G401.6 (cell line): ENCODE measurements around the gene CASP4.
"Not testable (repeated sequence)": the region's sequence is repeated elsewhere in the genome, so short reads cannot be mapped to it uniquely, and the experiment has no call there.

ENCODE experiments used
- FAIRE-seq: peaks from 2 replicates; lab custom pipeline; 2012; peaks lifted over from hg19 to GRCh38; lab: Jason Lieb, UNC

The CASP4 gene

DNA sequence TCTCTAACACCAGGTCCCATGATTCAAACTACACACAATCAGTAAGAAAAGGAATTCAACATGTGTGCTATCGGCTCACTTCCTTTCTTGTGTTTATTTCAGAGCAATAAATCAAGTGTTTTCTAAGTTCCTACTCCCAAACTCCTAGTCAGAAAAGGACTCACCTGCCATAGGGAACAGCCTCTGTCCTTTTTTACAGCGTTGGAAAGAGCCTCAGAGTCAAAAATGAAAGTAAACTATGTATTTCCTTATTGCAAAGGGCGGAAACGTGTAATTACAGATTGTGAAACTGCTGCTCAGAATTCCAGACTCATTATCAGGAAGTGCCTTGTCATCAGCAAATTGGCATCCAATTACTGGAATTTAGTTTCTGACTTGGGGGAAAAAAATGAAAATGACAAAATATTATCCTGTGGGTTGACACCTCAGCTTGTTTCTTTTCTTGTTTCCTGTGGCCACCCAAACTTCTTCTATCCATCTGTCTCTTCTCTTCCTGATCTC lies at the start of gene CASP4:
CASP4 (minus strand) TSS at position 220 of the 501 bp plus-strand sequence; CDS start at position 171, 49 bp downstream.
- no peak for FAIRE-seq

DNA sequence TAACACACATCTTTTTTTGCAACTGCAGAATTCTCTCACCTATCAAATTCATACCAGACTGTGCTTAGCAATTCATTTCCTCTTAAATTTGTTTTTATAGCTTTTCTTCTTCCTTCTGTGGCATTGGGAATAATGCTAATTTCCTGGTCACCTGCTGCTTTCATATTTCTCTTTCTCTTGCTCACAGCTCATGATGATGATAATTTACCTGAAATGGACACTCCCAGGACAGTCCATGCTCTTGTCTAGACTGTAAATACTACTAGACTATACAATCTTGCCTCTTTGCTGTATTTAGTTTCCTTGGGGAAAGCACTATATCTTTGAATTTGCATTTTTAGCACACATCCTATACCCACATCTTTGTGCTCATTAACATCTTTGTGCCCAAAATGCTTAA lies 39.1 kb upstream of the CASP4 start:
- no peak for FAIRE-seq

DNA sequence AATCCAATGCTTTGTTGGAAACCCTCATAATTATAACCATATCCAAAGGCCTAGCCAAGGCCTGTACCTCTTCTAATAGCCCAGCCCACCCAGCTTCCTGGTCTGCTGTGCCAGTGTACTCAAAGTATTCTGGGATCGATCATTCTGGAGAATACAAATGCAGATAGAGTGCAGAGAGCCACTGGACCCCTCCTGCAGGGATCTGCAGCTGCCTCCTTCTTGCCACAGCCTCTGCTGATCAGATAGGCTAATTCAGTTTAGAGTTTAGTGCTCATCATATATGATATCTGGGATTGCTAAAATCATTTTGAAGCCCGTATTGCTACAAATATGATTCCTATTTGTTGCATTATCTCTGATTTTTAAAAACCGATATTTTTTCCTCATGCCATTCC lies 37.1 kb upstream of the CASP4 start:
- FAIRE-seq: no peak

DNA sequence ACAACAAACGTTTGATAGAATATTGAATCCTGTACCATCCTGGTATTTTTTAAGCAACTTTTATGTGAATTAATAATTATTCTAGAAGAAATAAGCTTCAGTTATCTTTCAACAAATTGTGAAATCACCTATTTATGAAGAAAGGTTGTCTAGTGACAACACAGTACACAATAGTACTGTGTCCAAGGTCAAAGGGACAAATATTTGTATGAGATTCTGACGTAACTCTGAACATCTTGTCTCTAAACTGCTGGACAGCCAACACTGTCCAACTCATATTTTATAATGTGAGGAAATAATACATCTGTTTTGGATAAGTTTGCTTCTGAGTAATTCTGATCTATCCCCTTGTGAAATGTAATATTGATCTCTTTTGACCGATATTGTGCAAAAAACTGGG lies 35.6 kb upstream of the CASP4 start:
- FAIRE-seq: no peak

DNA sequence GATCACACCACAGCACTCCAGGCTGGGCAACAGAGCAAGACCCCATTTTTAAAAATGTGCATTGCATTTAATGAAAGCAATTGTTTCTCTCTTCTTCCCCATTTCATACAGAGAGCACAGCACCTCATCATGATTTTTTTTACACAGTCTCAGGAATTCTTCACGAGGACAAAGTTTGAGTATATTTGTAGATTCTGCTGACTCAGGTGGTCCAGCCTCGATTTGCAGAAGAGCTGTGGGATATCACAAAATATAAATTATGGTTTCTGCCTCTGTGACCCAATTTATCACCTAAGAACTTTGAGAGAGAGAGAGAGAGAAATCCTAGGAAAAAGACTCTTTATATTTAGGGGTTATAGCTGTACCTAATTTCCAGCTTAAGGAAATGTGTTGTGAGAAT lies 34.8 kb upstream of the CASP4 start:
- FAIRE-seq: no peak

DNA sequence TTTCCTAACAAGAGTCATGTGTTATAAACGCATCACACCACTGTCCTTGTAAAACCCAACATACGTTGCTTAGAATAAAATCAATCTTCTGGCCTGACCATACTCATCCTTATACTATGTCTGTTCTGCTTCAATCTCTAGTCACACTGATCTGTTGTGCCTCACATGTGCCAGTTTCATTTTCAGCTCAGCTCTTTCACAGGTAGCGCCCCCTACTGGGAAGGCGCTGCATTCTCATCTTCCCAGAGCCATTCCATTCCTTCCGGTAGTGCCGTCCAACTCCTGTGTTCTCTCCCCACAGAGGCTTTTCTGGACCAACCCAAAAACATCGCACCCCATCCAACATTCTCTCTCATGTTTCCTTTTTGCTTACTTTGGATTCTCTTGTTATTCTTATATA lies 32.4 kb upstream of the CASP4 start:
- no peak for FAIRE-seq

DNA sequence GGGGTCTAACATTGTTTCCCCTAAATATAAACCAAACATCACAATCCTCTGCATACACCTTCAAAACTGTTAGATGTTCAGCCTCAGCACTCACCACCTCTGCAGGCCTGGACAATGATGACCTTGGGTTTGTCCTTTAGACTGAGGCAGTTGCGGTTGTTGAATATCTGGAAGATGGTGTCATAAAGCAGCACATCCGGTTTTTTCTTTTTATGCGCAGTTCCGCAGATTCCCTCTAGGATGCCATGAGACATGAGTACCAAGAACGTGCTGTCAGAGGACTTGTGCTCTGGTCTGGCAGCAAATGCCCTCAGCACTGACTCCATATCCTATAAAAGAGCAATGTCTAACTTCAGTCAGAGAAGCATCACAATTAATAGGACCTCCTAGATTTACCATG lies 31.8 kb upstream of the CASP4 start:
- no peak for FAIRE-seq

DNA sequence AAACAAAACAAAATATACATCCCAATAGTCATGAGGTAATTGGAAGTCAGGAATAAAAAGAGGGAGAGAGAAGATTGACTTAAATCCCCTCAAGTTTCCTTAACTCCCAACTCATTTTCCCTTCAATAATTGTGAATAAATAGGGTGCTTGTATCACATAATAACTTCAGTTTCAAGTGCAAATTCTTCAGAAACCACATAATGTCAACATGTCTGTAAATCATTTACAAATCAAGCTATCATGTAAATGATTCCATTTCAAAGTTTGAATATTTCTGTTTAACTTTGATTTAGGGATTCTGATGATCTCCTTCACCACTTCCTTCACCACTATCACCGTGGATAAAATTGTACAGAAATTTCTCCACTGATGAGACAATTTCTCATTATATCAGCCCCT lies 31.3 kb upstream of the CASP4 start:
- FAIRE-seq: no peak

DNA sequence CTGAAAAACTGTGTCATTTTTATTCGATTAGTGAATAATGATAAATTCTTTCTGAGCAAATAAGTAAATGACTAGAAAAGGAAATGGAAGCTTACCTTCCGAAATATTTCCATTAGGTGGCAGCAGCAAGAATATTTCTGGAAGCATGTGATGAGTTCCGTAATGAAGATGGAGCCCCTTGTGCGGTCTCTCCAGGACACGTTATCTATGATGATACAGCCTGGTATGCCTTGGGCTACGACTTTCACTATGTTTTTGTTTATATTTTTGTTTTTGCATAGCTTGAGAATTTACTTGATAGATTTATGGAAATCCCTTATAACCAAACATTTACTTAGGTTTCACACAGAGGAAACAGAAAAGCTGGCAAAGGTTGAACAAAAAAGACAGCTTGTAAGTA lies 28.9 kb upstream of the CASP4 start:
- no peak for FAIRE-seq

DNA sequence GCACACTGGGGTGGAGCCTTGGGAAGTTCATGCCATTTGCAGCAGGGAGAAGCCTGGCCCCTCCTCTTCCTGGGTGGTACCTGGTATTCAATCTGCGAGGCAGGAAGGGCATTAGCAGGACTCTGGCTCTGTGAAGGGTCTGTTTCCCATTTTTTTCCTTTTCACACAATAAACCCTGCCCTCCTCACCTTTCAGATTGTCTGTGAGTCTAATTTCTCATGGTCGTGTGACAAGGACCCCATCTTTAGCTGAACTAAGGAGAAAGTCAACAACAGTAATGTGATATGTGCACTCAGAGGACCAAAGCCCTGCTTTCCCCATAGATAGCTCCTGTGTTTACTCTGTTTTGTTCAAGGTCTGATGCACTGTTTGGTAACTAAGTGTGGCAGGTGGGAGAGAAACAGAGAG lies 26.6 kb upstream of the CASP4 start:
- no peak for FAIRE-seq

DNA sequence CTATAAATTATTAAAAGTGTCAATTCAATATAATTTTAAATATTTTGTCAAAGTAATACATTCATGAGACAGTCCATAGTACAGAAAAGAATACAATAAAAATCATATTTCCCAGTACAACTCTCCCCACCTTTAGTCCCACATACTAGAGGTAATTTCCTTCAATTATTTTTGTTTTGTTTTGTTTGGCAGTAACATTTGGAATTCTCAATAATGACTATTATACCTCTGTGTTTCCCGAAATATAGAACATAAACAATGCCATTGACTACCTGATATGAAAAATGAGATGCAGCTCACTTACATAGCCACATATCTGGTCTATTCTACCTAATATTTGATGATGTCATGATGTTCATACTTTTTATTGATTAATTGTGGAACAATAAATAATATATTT lies 24.4 kb upstream of the CASP4 start:
- FAIRE-seq: no peak

DNA sequence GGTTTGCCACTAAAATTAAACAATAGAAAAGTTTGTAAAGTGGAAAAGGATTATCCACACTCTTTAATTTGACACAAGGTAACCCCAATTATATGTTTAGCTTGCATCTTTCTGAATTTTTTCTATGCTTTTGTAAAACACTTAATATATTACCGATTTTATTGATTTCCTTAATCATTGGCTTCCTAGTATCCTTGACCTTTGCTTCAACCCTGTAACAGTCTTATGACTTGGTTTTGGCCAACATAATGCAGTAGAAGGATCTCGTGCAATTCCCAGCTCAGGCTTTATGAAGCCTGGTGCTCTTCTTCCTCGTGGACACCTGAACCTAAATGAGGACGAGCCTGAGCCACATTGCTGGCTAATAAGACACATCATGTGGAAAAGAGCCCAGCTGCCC lies 23.6 kb upstream of the CASP4 start:
- FAIRE-seq: no peak

DNA sequence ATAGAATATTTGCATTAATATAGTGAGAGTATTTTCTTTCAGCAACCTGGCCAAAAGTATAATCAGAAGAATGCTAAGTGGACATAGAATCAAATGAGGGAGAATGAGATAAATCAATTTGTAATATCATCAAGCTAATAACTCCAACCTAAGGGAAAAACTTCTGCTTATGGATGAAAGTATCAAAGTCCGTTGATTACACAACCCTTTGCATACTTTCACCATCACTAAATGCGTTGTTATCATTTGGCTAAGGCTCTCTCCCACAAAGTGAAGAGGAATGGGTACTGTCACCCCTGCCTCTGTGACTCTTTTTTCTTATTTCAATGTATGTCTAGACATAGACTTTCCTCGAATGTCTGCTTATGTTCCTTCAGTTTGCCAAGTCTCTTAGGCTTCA lies 16.4 kb upstream of the CASP4 start:
- FAIRE-seq: no peak

DNA sequence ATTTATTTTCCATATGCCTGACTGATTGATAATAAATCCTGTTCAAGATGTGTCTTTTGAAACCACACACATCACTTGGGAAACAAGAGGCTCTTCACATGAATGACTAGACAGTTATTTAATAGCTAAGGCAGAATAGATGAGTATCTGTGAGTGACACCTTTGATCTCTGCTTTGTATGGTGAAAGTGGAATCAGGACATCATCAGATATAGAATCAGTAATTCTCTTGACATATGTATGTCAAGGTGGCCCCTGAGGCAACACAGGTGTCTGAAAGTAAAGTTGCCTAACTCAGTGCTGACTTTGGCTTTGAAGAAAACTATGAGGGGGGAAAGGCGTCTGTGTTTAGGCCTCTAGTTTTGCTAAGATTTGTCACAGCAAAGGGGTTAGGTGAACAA lies 11.5 kb upstream of the CASP4 start:
- FAIRE-seq: no peak

DNA sequence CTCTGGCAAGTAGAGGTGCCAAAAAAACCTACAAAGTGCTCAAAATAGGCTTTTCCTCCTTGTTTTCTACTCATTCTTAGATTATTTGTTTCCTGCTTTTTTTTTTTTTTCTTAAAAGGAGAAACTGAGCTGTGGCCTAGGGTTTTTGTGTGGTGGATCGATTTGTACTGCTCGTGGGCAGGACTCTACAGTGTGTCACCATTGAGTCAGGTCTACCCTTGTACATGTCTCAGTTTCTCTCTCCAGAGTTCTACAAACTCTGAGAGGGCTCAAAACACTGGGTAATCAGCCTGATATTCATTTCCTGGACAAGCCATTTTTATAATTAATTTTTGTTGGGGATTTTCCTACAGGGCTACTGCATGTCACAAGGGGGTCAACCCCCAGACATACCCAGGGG lies 5.2 kb upstream of the CASP4 start:
- FAIRE-seq: no peak

DNA sequence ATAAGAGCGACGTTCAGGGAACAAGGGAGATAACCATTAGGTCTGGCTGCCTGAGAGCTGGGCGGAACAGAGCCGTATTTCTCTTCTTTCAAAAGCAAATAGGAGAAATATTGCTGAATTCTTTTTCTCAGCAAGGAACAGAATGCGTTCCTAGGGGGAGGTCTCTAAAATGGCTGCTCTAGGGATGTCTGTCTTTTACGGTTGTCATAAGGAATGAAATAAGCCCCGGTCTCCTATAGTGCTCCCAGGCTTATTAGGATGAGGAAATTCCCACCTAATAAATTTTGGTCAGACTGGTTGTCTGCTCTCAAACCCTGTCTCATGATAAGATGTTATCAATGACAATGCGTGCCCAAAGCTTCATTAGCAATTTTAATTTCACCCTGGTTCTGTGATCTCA lies 4.5 kb upstream of the CASP4 start:
- FAIRE-seq: not testable (repeated sequence)

DNA sequence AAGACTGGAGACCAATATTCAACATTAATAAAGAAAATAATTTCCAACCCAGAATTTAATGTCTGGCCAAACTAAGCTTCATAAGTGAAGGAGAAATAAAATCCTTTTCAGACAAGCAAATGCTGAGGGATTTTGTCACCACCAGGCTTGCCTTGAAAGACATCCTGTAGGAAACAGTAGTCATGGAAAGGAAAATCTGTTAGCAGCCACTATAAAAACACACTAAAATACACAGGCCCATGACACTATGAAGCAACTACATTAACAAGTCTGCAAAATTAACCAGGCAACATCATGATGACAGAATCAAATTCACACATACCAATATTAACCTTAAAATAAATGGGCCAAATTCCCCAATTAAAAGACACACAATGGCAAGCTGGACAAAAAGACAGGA lies 2.4 kb upstream of the CASP4 start:
- no peak for FAIRE-seq

DNA sequence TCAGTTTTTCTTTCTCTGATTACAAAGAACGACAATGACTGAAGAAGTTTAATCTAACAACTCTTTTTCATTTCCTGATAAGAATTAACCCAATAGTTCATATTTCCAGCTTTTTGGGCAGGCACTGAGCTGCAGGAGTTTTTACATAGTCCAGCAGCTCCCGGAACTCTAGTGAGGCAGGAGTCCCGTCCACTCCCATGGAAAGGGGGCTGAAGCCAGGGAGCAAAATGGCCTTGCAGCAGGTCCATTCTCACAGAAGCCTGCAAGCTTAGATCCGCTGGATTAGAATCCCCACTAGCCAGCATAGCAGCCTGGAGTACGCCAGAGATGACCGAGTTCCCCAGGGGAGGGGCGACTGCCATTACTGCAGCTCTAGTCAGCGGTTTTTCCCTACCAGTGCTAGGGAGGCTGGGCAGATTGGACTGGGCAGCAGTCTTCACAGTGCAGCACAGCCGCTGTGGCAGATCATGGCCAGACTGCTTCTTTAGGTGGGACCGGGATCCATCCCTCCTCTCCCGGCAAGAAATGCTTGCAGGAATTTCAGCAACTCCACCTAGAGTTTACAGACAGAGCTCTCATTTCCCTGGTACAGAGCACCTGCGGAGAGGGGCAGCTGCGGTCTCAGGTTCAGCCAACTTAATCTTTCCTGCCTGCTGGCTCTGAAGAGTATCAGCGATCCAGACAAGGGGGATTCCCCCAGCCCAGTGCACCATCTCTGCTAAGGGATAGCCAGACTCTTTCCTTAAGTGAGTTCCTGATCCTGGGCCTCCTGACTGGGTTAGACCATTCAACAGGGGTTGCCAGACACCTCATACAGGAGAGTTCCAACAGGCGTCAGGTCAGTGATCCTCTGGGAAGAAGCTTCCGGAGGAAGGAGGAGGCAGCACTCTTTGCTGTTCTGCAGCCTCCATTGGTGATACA lies 742 bp upstream of the CASP4 start:
- FAIRE-seq: no peak

DNA sequence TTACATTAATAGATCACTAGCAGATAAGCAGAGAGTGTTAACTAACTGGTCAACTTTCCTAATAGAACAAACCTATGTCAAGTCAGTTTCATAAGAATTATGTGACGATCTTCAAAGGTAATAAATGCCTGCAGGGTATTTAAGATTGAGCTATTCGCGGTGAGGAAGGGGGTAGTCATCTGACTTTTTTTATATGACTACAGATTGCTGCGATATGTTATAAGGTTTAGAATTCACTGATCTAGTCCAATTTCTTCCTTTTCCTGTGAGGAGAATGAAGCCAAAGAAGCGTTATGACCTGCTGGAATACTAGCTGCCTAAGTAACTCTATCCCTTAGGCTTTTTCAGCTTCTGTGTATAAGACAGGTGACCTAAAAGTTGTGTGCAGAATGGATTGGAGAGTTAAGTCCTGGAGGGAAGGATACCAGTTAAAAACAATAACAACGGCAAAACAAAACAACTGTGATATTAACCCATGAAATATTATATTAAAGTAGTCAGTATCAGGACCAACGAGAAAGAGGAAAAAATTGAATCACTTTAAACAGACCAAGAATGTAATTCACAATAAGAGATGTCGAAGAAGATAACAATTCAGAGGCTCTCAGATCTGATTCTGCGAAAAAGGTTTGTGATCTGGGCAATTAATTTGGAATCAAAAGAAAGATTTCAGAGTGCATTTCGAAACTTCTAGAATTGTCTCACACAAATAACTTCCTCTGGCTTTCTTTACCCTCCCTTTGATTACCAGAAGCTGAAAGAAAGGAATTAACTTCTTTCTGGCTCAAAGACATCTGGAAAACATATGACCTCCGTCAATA lies 630 bp downstream of the CASP4 start:
- no peak for FAIRE-seq

DNA sequence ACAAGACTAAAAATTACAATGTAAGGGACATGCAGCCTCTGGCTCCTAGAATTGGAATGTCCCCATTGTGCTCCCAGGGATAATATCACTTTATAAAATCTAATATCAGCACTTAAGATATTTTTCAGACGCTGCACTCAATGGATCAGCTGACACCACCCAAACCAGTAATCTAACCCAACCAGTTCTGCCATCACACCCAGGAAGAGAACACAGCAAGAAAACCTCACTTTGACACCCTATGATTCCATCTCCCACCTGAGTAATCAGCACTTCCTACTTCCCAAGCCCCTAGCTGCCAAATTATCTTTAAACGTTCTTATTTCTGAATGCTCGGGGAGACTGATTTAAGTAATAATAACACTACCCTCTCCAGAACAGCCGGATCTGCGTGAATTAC lies 2.6 kb downstream of the CASP4 start:
- no peak for FAIRE-seq

DNA sequence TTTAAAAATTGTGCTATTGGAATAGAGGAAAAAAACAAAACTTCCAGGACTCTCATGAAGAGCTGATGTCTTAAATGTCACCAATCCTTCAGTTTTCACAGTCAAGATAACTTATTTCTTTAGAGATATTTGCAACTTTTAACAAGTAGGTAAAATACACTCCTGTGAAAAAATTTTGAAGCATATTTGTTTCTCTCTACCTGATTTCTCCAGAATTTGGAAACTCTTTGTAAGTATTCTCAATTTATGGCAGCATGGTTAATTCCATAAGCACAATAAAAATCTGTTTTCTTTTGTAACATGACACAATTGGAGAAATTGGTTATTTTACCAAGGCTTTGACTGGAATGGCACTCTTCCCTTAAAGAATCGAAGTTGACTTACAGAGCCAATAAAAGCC lies 4.1 kb downstream of the CASP4 start:
- FAIRE-seq: no peak

DNA sequence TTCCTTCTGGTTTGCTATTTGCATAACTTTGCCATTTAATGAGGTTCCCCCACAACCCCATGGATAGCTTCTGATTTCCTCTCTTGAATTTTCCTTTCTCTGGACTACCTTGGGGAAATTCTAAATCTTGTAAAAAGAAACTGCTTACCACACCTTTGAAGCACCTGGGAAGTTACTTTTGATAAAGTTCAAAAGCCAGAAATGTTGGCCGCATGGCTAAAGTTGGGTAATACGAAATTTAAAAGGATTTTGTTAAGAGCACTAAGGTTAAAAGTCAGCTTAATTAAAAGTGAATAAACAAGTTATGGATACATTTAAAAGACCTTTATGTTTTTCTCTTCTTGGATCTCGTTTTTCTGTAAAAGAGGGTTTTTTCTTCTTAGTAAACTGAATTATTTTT lies 5.5 kb downstream of the CASP4 start:
- no peak for FAIRE-seq

DNA sequence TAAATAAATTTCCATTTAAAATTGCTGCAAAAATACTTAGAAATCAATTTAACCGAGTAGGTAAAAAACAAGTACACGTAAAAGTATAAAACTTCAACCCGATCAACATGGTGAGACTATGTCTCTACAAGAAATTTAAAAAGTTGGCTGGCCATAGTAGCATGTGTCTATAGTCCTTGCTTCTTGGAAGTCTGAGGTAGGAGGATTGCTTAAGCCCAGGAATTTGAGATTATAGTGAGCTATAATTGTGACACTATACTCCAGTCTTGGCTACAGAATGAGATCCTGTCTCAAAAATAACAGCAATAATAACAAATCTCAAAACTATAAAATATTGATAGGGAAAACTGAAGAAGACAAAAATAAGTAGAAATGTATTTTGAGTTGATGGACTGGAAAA lies 11.1 kb downstream of the CASP4 start:
- no peak for FAIRE-seq
